ENCODE data around the gene PEX1. TPM values are rescaled to one million over a fixed set of nuclear protein-coding genes. Genes with fewer than 3 reads are reported as not detected.

PEX1 gene
- total and polyA plus RNA-seq, 2 of the 13 experiments (the other 11 are each of a cell fraction or from before 2014, with no cell fraction given): 16.6 to 22.4 TPM

- TF ChIP-seq, protein P1, sequence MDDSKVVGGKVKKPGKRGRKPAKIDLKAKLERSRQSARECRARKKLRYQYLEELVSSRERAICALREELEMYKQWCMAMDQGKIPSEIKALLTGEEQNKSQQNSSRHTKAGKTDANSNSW (CRISPR knock-in tag; IDR thresholded peaks at IDR 0.05; ENCODE audit: borderline replicate concordance): 0 out of 2 replicates have a peak, but pooled peaks have one; percentile 71
- TF ChIP-seq NCOR1 (IDR thresholded peaks at IDR 0.05; ENCODE audit: borderline replicate concordance, low read length) (no peak), ZXDC (CRISPR knock-in tag; IDR thresholded peaks at IDR 0.05) (no peak; the same call in 1 of the 2 replicates), ZNF589 (CRISPR knock-in tag; conservative IDR thresholded peaks at IDR 0.05) (no peak), ZNF782 (CRISPR knock-in tag; IDR thresholded peaks at IDR 0.05; ENCODE audit: borderline replicate concordance) (no peak; the same call in 1 of the 2 replicates), ZNF558 (CRISPR knock-in tag; IDR thresholded peaks at IDR 0.05; ENCODE audit: borderline replicate concordance) (peak; percentile 83; the same call in 1 of the 2 replicates), ZNF468 (CRISPR knock-in tag; IDR thresholded peaks at IDR 0.05) (0 out of 2 replicates have a peak, but pooled peaks have one; percentile 47), RFX1 (IDR thresholded peaks at IDR 0.05) (no peak), TFAP4 (IDR thresholded peaks at IDR 0.05; ENCODE audit: borderline replicate concordance, low read depth) (no peak), SRF (IDR thresholded peaks at IDR 0.05; ENCODE audit: low read depth, low read length) (no peak), ZNF772 (CRISPR knock-in tag; IDR thresholded peaks at IDR 0.05) (peak; percentile 78), XRCC5 (optimal IDR thresholded peaks at IDR 0.05; ENCODE audit: low read length) (peak; percentile 68), MTA1 (CRISPR knock-in tag; IDR thresholded peaks at IDR 0.05; ENCODE audit: borderline replicate concordance) (peak; percentile 46; the same call in 1 of the 2 replicates), ZBTB1 (CRISPR knock-in tag; IDR thresholded peaks at IDR 0.05; ENCODE audit: borderline replicate concordance) (no peak), CENPT (CRISPR knock-in tag; IDR thresholded peaks at IDR 0.05; ENCODE audit: low read depth) (no peak), CEBPG (CRISPR knock-in tag; IDR thresholded peaks at IDR 0.05) (no peak), CHD4 (IDR thresholded peaks at IDR 0.05; ENCODE audit: borderline replicate concordance, low read length) (no peak), ZFP36L2 (CRISPR knock-in tag; IDR thresholded peaks at IDR 0.05) (0 out of 2 replicates have a peak, but pooled peaks have one; percentile 82), MED13 (CRISPR knock-in tag; IDR thresholded peaks at IDR 0.05) (0 out of 2 replicates have a peak, but pooled peaks have one; percentile 43), KAT7 (CRISPR knock-in tag; IDR thresholded peaks at IDR 0.05; ENCODE audit: borderline replicate concordance) (no peak; the same call in 1 of the 2 replicates)
- TF ChIP-seq, protein P2, sequence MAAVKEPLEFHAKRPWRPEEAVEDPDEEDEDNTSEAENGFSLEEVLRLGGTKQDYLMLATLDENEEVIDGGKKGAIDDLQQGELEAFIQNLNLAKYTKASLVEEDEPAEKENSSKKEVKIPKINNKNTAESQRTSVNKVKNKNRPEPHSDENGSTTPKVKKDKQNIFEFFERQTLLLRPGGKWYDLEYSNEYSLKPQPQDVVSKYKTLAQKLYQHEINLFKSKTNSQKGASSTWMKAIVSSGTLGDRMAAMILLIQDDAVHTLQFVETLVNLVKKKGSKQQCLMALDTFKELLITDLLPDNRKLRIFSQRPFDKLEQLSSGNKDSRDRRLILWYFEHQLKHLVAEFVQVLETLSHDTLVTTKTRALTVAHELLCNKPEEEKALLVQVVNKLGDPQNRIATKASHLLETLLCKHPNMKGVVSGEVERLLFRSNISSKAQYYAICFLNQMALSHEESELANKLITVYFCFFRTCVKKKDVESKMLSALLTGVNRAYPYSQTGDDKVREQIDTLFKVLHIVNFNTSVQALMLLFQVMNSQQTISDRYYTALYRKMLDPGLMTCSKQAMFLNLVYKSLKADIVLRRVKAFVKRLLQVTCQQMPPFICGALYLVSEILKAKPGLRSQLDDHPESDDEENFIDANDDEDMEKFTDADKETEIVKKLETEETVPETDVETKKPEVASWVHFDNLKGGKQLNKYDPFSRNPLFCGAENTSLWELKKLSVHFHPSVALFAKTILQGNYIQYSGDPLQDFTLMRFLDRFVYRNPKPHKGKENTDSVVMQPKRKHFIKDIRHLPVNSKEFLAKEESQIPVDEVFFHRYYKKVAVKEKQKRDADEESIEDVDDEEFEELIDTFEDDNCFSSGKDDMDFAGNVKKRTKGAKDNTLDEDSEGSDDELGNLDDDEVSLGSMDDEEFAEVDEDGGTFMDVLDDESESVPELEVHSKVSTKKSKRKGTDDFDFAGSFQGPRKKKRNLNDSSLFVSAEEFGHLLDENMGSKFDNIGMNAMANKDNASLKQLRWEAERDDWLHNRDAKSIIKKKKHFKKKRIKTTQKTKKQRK (IDR thresholded peaks at IDR 0.05; ENCODE audit: low read length): no peak
Measured at GRCh38 chr7:92447345-92448204, 80.7 kb downstream of the PEX1 start, which contains the start of gene GATAD1 (continued).
